ENCODE measurements around the gene GPSM3. TPM values are rescaled to one million over a fixed set of nuclear protein-coding genes. Genes with fewer than 3 reads are reported as not detected.
"Not testable (repeated sequence)": the region's sequence is repeated elsewhere in the genome, so short reads cannot be mapped to it uniquely, and the experiment has no call there.

Gene GPSM3
- total and polyA plus RNA-seq, 2 experiments from 2014 or later, result 5.4 to 7.3 TPM

DNA sequence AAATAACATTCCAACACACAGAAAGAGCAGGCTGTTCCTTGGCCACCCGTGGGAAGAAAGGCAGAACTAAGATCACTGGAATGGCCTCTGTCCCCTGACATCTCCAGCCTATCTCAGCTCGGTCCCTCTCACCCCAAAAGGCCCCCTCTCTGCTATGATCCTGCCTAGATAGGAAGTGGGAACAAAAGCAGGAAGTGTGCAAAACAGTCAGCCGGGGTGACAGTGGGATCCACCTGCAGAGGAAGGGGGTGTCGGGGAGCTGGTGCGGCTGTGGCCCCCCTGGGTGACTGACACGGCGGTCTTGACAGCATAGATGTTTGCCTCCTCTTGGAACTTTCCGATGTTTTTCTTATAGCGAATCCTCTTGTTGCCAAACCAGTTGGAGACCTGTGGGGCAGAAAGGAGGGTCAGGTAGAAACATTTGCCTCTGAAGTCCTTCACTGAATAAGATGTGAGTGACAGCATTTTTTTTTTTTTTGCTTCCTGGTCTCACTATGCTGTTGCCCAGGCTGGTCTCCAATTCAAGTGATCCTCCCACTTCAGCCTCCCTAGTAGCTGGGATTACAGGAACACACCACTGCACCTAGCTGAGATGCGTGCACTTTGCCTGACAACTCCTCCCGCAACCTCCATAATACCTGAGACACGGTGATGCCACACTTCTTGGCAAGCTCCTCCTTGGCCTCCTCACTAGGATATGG is 5.3 kb downstream of the GPSM3 start:
- Histone ChIP-seq H3K4me2 (ENCODE audit: unreplicated experiment) (no peak overlapping the region), H3K4me1 (ENCODE audit: insufficient read depth) (peaks cover 11% of the 10 kb centered on the region), H2AFZ (no peak overlapping the region), H3K9me3 (ENCODE audit: low read depth) (no peaks in the 10 kb centered on the region), H3K27me3 (replicated peaks; ENCODE audit: insufficient read depth) (no peaks in the 10 kb centered on the region), H3K9ac (no peak overlapping the region), H4K20me1 (ENCODE audit: insufficient read depth) (no peaks in the 10 kb centered on the region), H3K36me3 (ENCODE audit: low read depth) (peaks cover 5% of the 10 kb centered on the region; the same call in 1 of the 2 replicates), H3K79me2 (ENCODE audit: insufficient read depth) (peaks cover 50% of the 10 kb centered on the region), H3F3A (ENCODE audit: insufficient read depth) (peaks cover 20% of the 10 kb centered on the region; the same call in 1 of the 2 replicates), H3K9me2 (ENCODE audit: insufficient read depth) (no peaks in the 10 kb centered on the region), H3K27ac (peak overlapping the region; percentile 81; the same call in 1 of the 2 replicates), H3K4me3 (no peak overlapping the region)
- TF ChIP-seq EZH2 (IDR thresholded peaks at IDR 0.05; ENCODE audit: insufficient read depth, poor library complexity, severe bottlenecking), result no peak
- 82 to 86% methylated on average over 12 of the region's 12 CpGs for WGBS, 2 experiments (ENCODE audit: low coverage in 1 of 2, low lambda C conversion rate in 2 of 2, missing lambda C conversion rate in 2 of 2)
- no peak for DNase-seq
- in situ Hi-C loops (cut with MboI), result no loop called here

DNA sequence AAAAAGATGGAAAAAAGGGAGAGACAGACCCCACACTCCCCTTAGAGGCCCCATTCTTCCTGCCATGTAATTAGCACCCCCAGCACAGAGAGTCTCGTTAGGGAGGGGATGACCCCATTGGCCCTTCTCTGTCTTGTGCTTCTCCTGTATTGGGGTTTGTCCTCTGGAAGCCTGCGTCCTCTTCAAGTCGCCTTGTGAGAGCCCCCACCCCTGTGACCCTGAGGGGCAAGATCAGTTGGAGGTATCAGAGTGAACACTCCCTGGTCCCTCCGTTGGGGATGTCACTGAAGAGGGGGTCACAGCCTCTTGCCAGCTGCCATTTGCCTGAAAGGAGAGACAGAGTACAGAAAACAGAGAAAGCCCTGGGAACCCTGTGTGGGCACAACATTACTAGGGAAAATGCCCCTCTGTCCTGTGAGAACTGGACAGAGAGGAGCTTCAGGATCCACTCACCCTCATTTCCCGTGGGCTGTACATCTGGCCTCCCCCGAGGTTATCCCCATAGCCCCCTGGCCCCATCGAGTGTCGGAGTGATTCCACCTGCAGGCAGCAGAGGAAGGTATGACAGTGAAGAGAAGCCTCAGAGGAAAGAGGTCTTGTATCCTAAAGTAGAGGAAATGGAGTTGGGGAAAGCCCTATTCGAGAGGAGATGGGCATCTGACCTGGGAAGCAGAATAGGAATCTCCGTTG is 6.1 kb downstream of the GPSM3 start:
- H3K36me3 ChIP-seq (ENCODE audit: low read depth); H3K9me2 ChIP-seq (ENCODE audit: insufficient read depth); H3K4me3 ChIP-seq; H3K9me3 ChIP-seq (ENCODE audit: low read depth); in situ Hi-C loops (cut with MboI); H3K27me3 ChIP-seq (replicated peaks; ENCODE audit: insufficient read depth); H3K4me1 ChIP-seq (ENCODE audit: insufficient read depth); H2AFZ ChIP-seq; DNase-seq; H4K20me1 ChIP-seq (ENCODE audit: insufficient read depth): not testable (repeated sequence)
- Histone ChIP-seq H3F3A (ENCODE audit: insufficient read depth) (peaks cover 20% of the 10 kb centered on the region; the same call in 1 of the 2 replicates), H3K27ac (peak overlapping the region; percentile 81), H3K9ac (0 out of 2 replicates have a peak overlapping the region, but pooled peaks have one; percentile 18), H3K4me2 (ENCODE audit: unreplicated experiment) (peak overlapping the region; percentile 24), H3K79me2 (ENCODE audit: insufficient read depth) (peaks cover 50% of the 10 kb centered on the region)
- 52 to 54% methylated on average over 10 of the region's 10 CpGs for WGBS, 2 experiments (ENCODE audit: low coverage in 1 of 2, low lambda C conversion rate in 2 of 2, missing lambda C conversion rate in 2 of 2)

GRCh38 chr6:32185681-32186131 is 6.7 kb downstream of the GPSM3 start:
- Histone ChIP-seq H3K4me3 (peak overlapping the region; percentile 40; the same call in 1 of the 2 replicates), H3K27ac (peak overlapping the region; percentile 81), H3K9ac (peak overlapping the region; percentile 62), H3K79me2 (ENCODE audit: insufficient read depth) (peaks cover 50% of the 10 kb centered on the region), H3F3A (ENCODE audit: insufficient read depth) (peaks cover 20% of the 10 kb centered on the region; the same call in 1 of the 2 replicates), H3K4me2 (ENCODE audit: unreplicated experiment) (peak overlapping the region; percentile 35)
- H3K4me1 ChIP-seq (ENCODE audit: insufficient read depth); H3K27me3 ChIP-seq (replicated peaks; ENCODE audit: insufficient read depth); in situ Hi-C loops (cut with MboI); H4K20me1 ChIP-seq (ENCODE audit: insufficient read depth); H2AFZ ChIP-seq; H3K9me3 ChIP-seq (ENCODE audit: low read depth); H3K36me3 ChIP-seq (ENCODE audit: low read depth); H3K9me2 ChIP-seq (ENCODE audit: insufficient read depth): not testable (repeated sequence)
- WGBS, 2 experiments (ENCODE audit: low coverage in 1 of 2, low lambda C conversion rate in 2 of 2, missing lambda C conversion rate in 2 of 2), result 0 to 4% methylated on average over 11 of the region's 11 CpGs
- DNase-seq, result peak; percentile 95

DNA sequence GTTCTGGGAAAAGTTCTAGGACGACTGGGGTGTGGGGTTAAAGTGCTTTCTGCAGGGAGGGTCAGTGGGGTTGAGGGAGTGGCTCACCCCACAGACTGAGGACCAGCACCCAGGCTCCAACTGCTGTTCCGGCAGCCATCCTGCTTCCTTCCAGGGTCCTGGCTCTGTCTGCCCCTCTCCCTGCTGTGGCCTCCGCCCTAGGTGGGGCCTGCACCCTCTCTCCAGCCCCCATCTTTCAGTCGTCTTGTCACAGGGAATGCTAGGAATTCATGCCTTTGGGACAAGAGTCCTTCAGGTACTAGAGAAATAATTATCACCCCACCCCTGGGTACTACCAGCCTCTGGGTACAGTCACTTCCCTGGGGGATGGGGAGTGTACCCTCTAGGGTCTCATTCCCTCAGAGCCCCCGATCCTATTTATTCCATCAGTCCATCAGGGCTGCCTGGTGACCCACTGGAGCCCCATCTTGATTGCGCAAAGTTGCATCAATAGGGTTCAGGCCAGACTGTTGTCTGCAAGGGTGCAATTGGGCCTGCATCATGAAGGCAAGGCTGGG is 8.3 kb downstream of the GPSM3 start, which contains the start of gene AGER:
TSS of gene AGER (minus strand) at position 170 of the 557 bp plus-strand sequence. CDS start at position 139, 31 bp downstream.
- no peaks in the 10 kb centered on the region for H3K9me2 ChIP-seq (ENCODE audit: insufficient read depth)
- 60 to 63% methylated on average over 5 to 6 of the region's 6 CpGs for WGBS, 2 experiments (ENCODE audit: low coverage in 1 of 2, low lambda C conversion rate in 2 of 2, missing lambda C conversion rate in 2 of 2)
- no peaks in the 10 kb centered on the region for H3K27me3 ChIP-seq (replicated peaks; ENCODE audit: insufficient read depth)
- no peaks in the 10 kb centered on the region for H3K9me3 ChIP-seq (ENCODE audit: low read depth)
- TF ChIP-seq EZH2phosphoT487 (IDR thresholded peaks at IDR 0.05; ENCODE audit: insufficient read depth, low read depth), result no peak
- TF ChIP-seq EZH2 (IDR thresholded peaks at IDR 0.05; ENCODE audit: insufficient read depth, poor library complexity, severe bottlenecking), result no peak
- no peaks in the 10 kb centered on the region for H4K20me1 ChIP-seq (ENCODE audit: insufficient read depth)
- H3F3A ChIP-seq (ENCODE audit: insufficient read depth), result peaks cover 20% of the 10 kb centered on the region; the same call in 1 of the 2 replicates
- H3K9ac ChIP-seq, result peak within 1 kb of the TSS; percentile 62
- H3K36me3 ChIP-seq (ENCODE audit: low read depth), result peaks cover 5% of the 10 kb centered on the region; the same call in 1 of the 2 replicates
- H3K79me2 ChIP-seq (ENCODE audit: insufficient read depth), result peaks cover 42% of the 10 kb centered on the region
- in situ Hi-C loops (cut with MboI), result no loop called here
- H2AFZ ChIP-seq, result no peak within 1 kb of the TSS
- H3K4me2 ChIP-seq (ENCODE audit: unreplicated experiment), result peak within 1 kb of the TSS; percentile 35
- no peak for DNase-seq
- peaks cover 6% of the 10 kb centered on the region; the same call in 1 of the 2 replicates for H3K4me1 ChIP-seq (ENCODE audit: insufficient read depth)
- peak within 1 kb of the TSS; percentile 81 for H3K27ac ChIP-seq
- H3K4me3 ChIP-seq, result no peak within 1 kb of the TSS

Measured in GM23248 (cell line).